ENCODE measurements around the gene ANKS1A.

DNA sequence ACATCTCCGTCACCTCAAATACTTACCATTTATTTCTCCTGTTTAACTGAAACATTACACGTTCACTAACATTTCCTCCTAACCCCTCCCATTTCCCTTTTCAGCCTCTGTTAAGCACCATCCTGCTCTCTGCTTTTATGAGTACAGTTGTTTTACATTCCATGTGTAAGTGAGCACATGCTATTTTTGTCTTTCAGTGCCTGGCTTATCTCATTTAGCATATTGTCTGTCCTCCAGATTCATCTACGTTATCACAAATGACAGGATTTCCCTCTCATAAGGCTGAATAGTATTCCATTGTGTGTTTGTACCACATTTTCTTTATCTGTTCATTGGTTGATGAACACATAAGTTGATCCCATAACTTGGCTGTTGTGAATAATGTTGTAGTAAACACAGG, 23.9 kb upstream of the ANKS1A start:
- TF ChIP-seq, protein P1, sequence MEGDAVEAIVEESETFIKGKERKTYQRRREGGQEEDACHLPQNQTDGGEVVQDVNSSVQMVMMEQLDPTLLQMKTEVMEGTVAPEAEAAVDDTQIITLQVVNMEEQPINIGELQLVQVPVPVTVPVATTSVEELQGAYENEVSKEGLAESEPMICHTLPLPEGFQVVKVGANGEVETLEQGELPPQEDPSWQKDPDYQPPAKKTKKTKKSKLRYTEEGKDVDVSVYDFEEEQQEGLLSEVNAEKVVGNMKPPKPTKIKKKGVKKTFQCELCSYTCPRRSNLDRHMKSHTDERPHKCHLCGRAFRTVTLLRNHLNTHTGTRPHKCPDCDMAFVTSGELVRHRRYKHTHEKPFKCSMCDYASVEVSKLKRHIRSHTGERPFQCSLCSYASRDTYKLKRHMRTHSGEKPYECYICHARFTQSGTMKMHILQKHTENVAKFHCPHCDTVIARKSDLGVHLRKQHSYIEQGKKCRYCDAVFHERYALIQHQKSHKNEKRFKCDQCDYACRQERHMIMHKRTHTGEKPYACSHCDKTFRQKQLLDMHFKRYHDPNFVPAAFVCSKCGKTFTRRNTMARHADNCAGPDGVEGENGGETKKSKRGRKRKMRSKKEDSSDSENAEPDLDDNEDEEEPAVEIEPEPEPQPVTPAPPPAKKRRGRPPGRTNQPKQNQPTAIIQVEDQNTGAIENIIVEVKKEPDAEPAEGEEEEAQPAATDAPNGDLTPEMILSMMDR (IDR thresholded peaks at IDR 0.05): no peak
- TF ChIP-seq FOXP1 (CRISPR knock-in tag; IDR thresholded peaks at IDR 0.05; ENCODE audit: borderline replicate concordance) (no peak), NFE2L1 (CRISPR knock-in tag; IDR thresholded peaks at IDR 0.05) (no peak), IRF2 (CRISPR knock-in tag; IDR thresholded peaks at IDR 0.05; ENCODE audit: borderline replicate concordance, low read depth) (no peak)
- TF ChIP-seq, protein P2, sequence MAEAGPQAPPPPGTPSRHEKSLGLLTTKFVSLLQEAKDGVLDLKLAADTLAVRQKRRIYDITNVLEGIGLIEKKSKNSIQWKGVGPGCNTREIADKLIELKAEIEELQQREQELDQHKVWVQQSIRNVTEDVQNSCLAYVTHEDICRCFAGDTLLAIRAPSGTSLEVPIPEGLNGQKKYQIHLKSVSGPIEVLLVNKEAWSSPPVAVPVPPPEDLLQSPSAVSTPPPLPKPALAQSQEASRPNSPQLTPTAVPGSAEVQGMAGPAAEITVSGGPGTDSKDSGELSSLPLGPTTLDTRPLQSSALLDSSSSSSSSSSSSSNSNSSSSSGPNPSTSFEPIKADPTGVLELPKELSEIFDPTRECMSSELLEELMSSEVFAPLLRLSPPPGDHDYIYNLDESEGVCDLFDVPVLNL (CRISPR knock-in tag; IDR thresholded peaks at IDR 0.05; ENCODE audit: borderline replicate concordance, low read depth): no peak
- TF ChIP-seq, protein P3, sequence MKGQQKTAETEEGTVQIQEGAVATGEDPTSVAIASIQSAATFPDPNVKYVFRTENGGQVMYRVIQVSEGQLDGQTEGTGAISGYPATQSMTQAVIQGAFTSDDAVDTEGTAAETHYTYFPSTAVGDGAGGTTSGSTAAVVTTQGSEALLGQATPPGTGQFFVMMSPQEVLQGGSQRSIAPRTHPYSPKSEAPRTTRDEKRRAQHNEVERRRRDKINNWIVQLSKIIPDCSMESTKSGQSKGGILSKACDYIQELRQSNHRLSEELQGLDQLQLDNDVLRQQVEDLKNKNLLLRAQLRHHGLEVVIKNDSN (CRISPR knock-in tag; IDR thresholded peaks at IDR 0.05): no peak
- TF ChIP-seq, protein P4, sequence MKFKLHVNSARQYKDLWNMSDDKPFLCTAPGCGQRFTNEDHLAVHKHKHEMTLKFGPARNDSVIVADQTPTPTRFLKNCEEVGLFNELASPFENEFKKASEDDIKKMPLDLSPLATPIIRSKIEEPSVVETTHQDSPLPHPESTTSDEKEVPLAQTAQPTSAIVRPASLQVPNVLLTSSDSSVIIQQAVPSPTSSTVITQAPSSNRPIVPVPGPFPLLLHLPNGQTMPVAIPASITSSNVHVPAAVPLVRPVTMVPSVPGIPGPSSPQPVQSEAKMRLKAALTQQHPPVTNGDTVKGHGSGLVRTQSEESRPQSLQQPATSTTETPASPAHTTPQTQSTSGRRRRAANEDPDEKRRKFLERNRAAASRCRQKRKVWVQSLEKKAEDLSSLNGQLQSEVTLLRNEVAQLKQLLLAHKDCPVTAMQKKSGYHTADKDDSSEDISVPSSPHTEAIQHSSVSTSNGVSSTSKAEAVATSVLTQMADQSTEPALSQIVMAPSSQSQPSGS (CRISPR knock-in tag; IDR thresholded peaks at IDR 0.05; ENCODE audit: borderline replicate concordance, low read depth): no peak

Data from WTC11 (cell line).